Upper lobe of right lung (tissue), 1 donor: ENCODE data around the gene NNT. TPM values are rescaled to one million over a fixed set of nuclear protein-coding genes. Genes with fewer than 3 reads are reported as not detected.

ENCODE experiments used
- ATAC-seq: fragments of 200-7000 bp; cut with Tn5 transposase; one replicate; pipeline ENCODE4 v1.9.1; 2020; ENCODE audit warnings: mild to moderate bottlenecking, moderate library complexity
- DNase-seq: peaks from one replicate; pipeline ENCODE4 v3.0.0-alpha.2; 2020
- H3K27ac ChIP-seq: fragments of 200-600 bp; one replicate; pipeline ENCODE4 v1.8.0; 2022
- H3K27me3 ChIP-seq: fragments of 200-600 bp; one replicate; pipeline ENCODE4 v1.8.0; 2022; ENCODE audit warnings: mild to moderate bottlenecking
- H3K36me3 ChIP-seq: fragments of 200-600 bp; one replicate; pipeline ENCODE4 v1.8.0; 2022
- H3K4me1 ChIP-seq: fragments of 200-600 bp; one replicate; pipeline ENCODE4 v1.8.0; 2022
- H3K4me3 ChIP-seq: fragments of 200-600 bp; one replicate; pipeline ENCODE4 v1.8.0; 2022; ENCODE audit warnings: mild to moderate bottlenecking
- H3K9me3 ChIP-seq: fragments of 200-600 bp; one replicate; pipeline ENCODE4 v1.8.0; 2022
- CTCF ChIP-seq: fragments of 200-600 bp; IDR thresholded peaks from one replicate; pipeline ENCODE4 v1.8.0; 2022; ENCODE audit warnings: antibody characterized with exemption
- intact Hi-C: fragments of 100-400 bp; cut with DNase I; formaldehyde crosslinking; loops from one replicate; pipeline ENCODE4 v1.11.0; 2022
- total RNA-seq: library from RNA; stranded (reverse); fragmentation: NEBNext Ultra II Directional; extraction: Animal tissue kit (Norgen Biotek cat#: 25700); gene quantifications from one replicate; pipeline ENCODE4 v1.2.1, GENCODE V29; 2021
- donor health status: DM: no; HTN: yes; CAD: no; lungs with severe emphysema.

NNT gene
- total RNA-seq, 1 donor from 2014 or later, result 67.7 TPM

GRCh38 chr5:43753069-43753468 lies 150.1 kb downstream of the NNT start:
- Histone ChIP-seq H3K4me3 (no peak overlapping the region), H3K4me1 (no peaks in the 10 kb centered on the region), H3K36me3 (no peaks in the 10 kb centered on the region), H3K9me3 (no peaks in the 10 kb centered on the region), H3K27ac (no peak overlapping the region), H3K27me3 (no peaks in the 10 kb centered on the region)
- peak; percentile 45 for DNase-seq
- intact Hi-C loops, result no loop called here
- no peak for TF ChIP-seq CTCF
- no peak for ATAC-seq

Other genes starting within 250 kb of the NNT start
- 7.7 TPM for gene CCL28, start 190.8 kb upstream of the NNT start, total RNA-seq
- gene TMEM267, start 119.3 kb upstream of the NNT start, total RNA-seq, result 12.0 TPM
- gene C5orf34, start 88.0 kb upstream of the NNT start, total RNA-seq, result 2.6 TPM
- 82.3 TPM for gene PAIP1, start 46.1 kb upstream of the NNT start, total RNA-seq